Heart right ventricle (tissue), 16 donors: Measurements from ENCODE around the gene ACBD5. TPM values are rescaled to one million over a fixed set of nuclear protein-coding genes. Genes with fewer than 3 reads are reported as not detected.

ENCODE experiments used
- ATAC-seq, 8 donors: fragments of 200-7000 bp; cut with Tn5 transposase; one replicate each; pipeline ENCODE4 v1.9.1; 2020; ENCODE audit warnings: mild to moderate bottlenecking in 8 of 8, moderate library complexity in 8 of 8, moderate number of reproducible peaks in 1 of 8
- DNase-seq, 2 donors: peaks; one replicate each; pipeline ENCODE4 v3.0.0-alpha.2; 2020
- H3K27ac ChIP-seq, 10 donors: fragments of 200-600 bp; sonication (generic) in 2 of 10; one replicate each; pipeline versions ENCODE4 v1.5.0 to v1.8.0; 2020 to 2022; ENCODE audit warnings: mild to moderate bottlenecking in 3 of 10
- H3K27me3 ChIP-seq, 7 donors: fragments of 200-600 bp; one replicate each; pipeline ENCODE4 v1.8.0; 2021 to 2022; ENCODE audit warnings: mild to moderate bottlenecking in 2 of 7
- H3K36me3 ChIP-seq, 9 donors: fragments of 200-600 bp; sonication (generic) in 1 of 9; one replicate each; pipeline versions ENCODE4 v1.5.0 to v1.8.0; 2020 to 2022; ENCODE audit warnings: mild to moderate bottlenecking in 2 of 9
- H3K4me1 ChIP-seq, 9 donors: fragments of 200-600 bp; sonication (generic) in 1 of 9; one replicate each; pipeline versions ENCODE4 v1.5.0 to v1.8.0; 2020 to 2022; ENCODE audit warnings: mild to moderate bottlenecking in 4 of 9
- H3K4me3 ChIP-seq, 10 donors: fragments of 200-600 bp; sonication (generic) in 2 of 10; one replicate each; pipeline versions ENCODE4 v1.5.0 to v1.8.0; 2020 to 2022; ENCODE audit warnings: mild to moderate bottlenecking in 7 of 10, moderate library complexity in 2 of 10
- H3K9me3 ChIP-seq, 11 donors: fragments of 200-600 bp in 10 of 11; sonication (generic) in 2 of 11; one replicate each; pipeline versions ENCODE4 v1.5.0 to v1.8.0; 2013 to 2022; ENCODE audit warnings: mild to moderate bottlenecking in 2 of 11, control low read depth in 1 of 11, moderate library complexity in 1 of 11
- WGBS, 2 donors: extraction: QIAGEN DNeasy Blood & Tissue Kit; methylation state at CpG; one replicate each; pipeline ENCODE4 v1.1.7; 2013; ENCODE audit warnings: inconsistent platforms in 1 of 2; 5-methylcytosine and 5-hydroxymethylcytosine counted together
- intact Hi-C, 10 donors: fragments of 100-400 bp; cut with DNase I; formaldehyde crosslinking; loops; one replicate each; pipeline versions ENCODE4 v1.11.1 to v1.14.2; 2022
- polyA plus RNA-seq, 2 donors: library from polyadenylated mRNA; stranded (reverse); fragments of 200-250 nt; gene quantifications; one replicate each; pipeline ENCODE4 v1.2.3, GENCODE V29; 2013
- total RNA-seq, 10 donors: library from RNA; stranded (reverse); fragmentation: NEBNext Ultra II Directional in 3 of 10; extraction: Animal tissue kit (Norgen Biotek cat#: 25700) in 3 of 10; gene quantifications; one replicate each; pipeline versions ENCODE4 v1.2.1 to v1.2.4, GENCODE V29; 2021 to 2023
- TF ChIP-seq, protein P1 (sequence below), 9 donors: fragments of 200-600 bp; sonication (generic) in 2 of 9; IDR thresholded peaks; one replicate each; pipeline versions ENCODE4 v1.5.0 to v1.8.0; 2021 to 2022; ENCODE audit warnings: antibody characterized with exemption in 9 of 9, mild to moderate bottlenecking in 5 of 9, moderate library complexity in 1 of 9
- donor health status: Arrhythmogenic right ventricular cardiomyopathy.
- donor health status: ischemic (EF 13 %, LVEDD 7.1; RV severe dilation, severe dysfunction).
- donor health status: healthy with polysubstance abuse.
- donor health status: DM: no; HTN: yes; CAD: no.
- donor health status: DM: no; HTN: no; CAD: no.
- donor health status: ischemic (EF 25% LVEDD 6.9; RV normal size, moderate dysfunction).
- donor health status: ischemic (EF 25% LVEDD 5.7; RV mildly dilated, moderate dysfunction).
- donor health status: healthy.
- donor health status: DM: yes; HTN: yes; CAD: no.
- donor health status: Ischemic cardiomyopathy.
- donor health status: ischemic (EF 35%, LVEDD 5.7; RV mildly dilated, moderate dysfunction).
- donor health status: nonischemic (EF 11% LVEDD 7.7; RV severe dilation, severe dysfunction).
- donor health status: DM: yes; HTN: yes; CAD: no.
- donor health status: PGD.
- donor health status: ischemic (EF 29% LVEDD 5.4; RV normal size, mild dysfunction).
- donor health status: nonischemic (EF 23%, LVEDD 6.1; RV moderate dilation, normal function).

ACBD5 gene
- total and polyA plus RNA-seq, 12 donors = 14.6 to 93.3 (median 72.7) TPM

DNA sequence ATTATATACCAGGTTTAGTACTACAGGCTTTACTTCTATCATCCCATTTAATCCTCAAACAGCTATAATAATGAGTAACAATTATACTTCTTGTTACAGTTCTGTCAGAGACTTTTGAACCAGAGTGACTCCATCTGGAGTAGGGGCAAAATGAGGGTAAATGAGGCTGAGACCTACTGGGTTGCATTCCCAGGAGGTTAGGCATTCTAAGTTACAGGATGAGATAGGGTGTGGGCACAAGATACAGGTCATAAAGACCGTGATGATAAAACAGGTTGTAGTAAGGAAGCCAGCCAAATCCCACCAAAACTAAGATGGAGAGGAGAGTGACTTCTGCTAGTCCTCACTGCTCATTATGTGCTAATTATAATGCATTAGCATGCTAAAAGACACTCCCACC is 90.3 kb downstream of the ACBD5 start:
- Histone ChIP-seq H3K27ac (no peak overlapping the region), H3K27me3 (no peaks in the 10 kb centered on the region), H3K9me3 (no peaks in the 10 kb centered on the region), H3K4me3 (no peak overlapping the region), H3K36me3 (peaks cover 0 to 51% (median 28%) of the 10 kb centered on the region in 9 donors), H3K4me1 (peaks cover 2 to 53% (median 33%) of the 10 kb centered on the region in 9 donors)
- intact Hi-C loops = loop anchor here in 4 of 10 donors (5.0 to 10.0 kb wide), 2 partner anchors 92 to 95 kb away; partner anchors contain the start of gene ACBD5 (in 4 of the 4)
- no peak for ATAC-seq
- no peak for DNase-seq
- TF ChIP-seq, protein P1, sequence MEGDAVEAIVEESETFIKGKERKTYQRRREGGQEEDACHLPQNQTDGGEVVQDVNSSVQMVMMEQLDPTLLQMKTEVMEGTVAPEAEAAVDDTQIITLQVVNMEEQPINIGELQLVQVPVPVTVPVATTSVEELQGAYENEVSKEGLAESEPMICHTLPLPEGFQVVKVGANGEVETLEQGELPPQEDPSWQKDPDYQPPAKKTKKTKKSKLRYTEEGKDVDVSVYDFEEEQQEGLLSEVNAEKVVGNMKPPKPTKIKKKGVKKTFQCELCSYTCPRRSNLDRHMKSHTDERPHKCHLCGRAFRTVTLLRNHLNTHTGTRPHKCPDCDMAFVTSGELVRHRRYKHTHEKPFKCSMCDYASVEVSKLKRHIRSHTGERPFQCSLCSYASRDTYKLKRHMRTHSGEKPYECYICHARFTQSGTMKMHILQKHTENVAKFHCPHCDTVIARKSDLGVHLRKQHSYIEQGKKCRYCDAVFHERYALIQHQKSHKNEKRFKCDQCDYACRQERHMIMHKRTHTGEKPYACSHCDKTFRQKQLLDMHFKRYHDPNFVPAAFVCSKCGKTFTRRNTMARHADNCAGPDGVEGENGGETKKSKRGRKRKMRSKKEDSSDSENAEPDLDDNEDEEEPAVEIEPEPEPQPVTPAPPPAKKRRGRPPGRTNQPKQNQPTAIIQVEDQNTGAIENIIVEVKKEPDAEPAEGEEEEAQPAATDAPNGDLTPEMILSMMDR (IDR thresholded peaks at IDR 0.05) = no peak
- 57 to 59% methylated on average over 1 of the region's 1 CpG for WGBS, 2 donors

DNA sequence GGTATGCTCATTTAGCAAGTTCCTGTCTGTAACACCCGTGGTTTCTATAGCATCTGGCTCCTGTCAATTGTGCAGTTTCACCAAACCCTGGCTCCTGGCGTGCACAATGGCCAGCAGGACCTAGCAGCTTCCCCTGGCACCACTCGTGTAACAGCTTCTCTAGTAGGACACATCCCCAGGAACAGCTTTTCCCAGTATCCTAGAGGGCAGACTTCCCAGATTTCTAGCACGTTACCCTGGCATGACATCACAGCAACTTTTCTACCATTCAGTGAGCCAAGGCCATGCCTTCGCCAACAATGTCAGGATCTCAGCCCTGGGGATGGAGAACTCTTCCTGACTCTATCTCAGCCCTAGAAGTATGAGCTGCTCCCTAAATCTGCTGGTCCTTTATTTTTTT is 92.9 kb downstream of the ACBD5 start:
- H3K4me3 ChIP-seq = no peak overlapping the region
- intact Hi-C loops = loop anchor here in 1 of 10 donors (10.0 kb wide), 1 partner anchor 67 kb away; no protein-coding TSS in a partner anchor
- DNase-seq (peak in 1 of 2 donors; percentile 32), ATAC-seq (peak in 7 of 8 donors; percentile 72 to 94 (median 85))
- H3K36me3 ChIP-seq = peaks cover 0 to 77% (median 36%) of the 10 kb centered on the region in 9 donors
- peaks cover 2 to 46% (median 25%) of the 10 kb centered on the region in 9 donors for H3K4me1 ChIP-seq
- peak overlapping the region in 1 of 10 donors; percentile 4 for H3K27ac ChIP-seq
- no peaks in the 10 kb centered on the region for H3K27me3 ChIP-seq
- 64% methylated on average over 5 of the region's 5 CpGs for WGBS, 2 donors
- H3K9me3 ChIP-seq = no peaks in the 10 kb centered on the region
- TF ChIP-seq, protein P1 (IDR thresholded peaks at IDR 0.05) = no peak

DNA sequence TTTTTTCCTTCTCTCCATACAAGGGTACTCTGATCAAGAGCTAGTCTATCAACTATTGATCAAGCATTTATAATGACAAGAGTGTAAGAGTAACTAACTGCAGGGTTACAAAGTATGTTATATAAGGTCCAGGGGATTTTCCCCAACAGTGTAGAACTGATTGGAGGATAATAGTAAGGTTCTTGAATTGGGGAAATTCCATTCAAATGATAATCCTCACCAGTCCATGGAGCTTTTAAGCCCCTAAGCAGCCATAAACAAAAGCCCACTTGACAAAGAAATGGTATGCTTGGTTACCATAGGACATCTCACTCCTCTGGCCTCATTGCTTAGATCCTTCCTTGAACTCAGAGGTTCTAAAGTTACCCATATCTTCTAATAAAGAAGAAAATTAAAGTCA is 94.7 kb downstream of the ACBD5 start:
- Histone ChIP-seq H3K9me3 (no peaks in the 10 kb centered on the region), H3K4me3 (no peak overlapping the region), H3K27me3 (no peaks in the 10 kb centered on the region), H3K4me1 (peaks cover 2 to 32% (median 12%) of the 10 kb centered on the region in 9 donors), H3K36me3 (peaks cover 0 to 90% (median 36%) of the 10 kb centered on the region in 9 donors), H3K27ac (no peak overlapping the region)
- TF ChIP-seq, protein P1 (IDR thresholded peaks at IDR 0.05) = no peak
- ATAC-seq (no peak), DNase-seq (no peak)
- intact Hi-C loops = loop anchor here in 1 of 10 donors (10.0 kb wide), 1 partner anchor 69 kb away; no protein-coding TSS in a partner anchor

Other genes starting within 250 kb of the ACBD5 start
- gene ANKRD26, start 140.3 kb downstream of the ACBD5 start, total RNA-seq = 10 to 100 TPM in 7 of 10 donors, 1 to 10 TPM in 3; 8.2 to 12.2 (median 10.8) TPM
- gene ANKRD26, start 140.3 kb downstream of the ACBD5 start, polyA plus RNA-seq = 10 to 100 TPM in 1 of 2 donors, 1 to 10 TPM in 1; 1.9 to 10.3 TPM
- gene YME1L1, start 86.4 kb downstream of the ACBD5 start, total RNA-seq = 100 to 1,000 TPM in 6 of 10 donors, 10 to 100 TPM in 4; 86.6 to 111 (median 101) TPM
- gene YME1L1, start 86.4 kb downstream of the ACBD5 start, polyA plus RNA-seq = 10 to 100 TPM; 19.4 to 50.1 TPM
- 1 to 10 TPM; 1.6 to 4.3 (median 2.0) TPM for gene MASTL, start 85.4 kb downstream of the ACBD5 start, total RNA-seq
- 1 to 10 TPM; 1.5 to 1.7 TPM for gene MASTL, start 85.4 kb downstream of the ACBD5 start, polyA plus RNA-seq